ENCODE results near the gene ATP13A3. TPM values are rescaled to one million over a fixed set of nuclear protein-coding genes. Genes with fewer than 3 reads are reported as not detected.

The ATP13A3 gene
- total and polyA plus RNA-seq, 2 donors (not counting 1 experiment from before 2014, with no cell fraction given): 222 to 285 TPM

- TF ChIP-seq EZH2 (IDR thresholded peaks at IDR 0.05; ENCODE audit: low read length, missing control alignments) (no peak), CTCF (conservative IDR thresholded peaks at IDR 0.05 in 1 of 2, IDR thresholded peaks at IDR 0.05 in 1 of 2; ENCODE audit: low read depth in 1 of 2, low read length in 2 of 2) (no peak)
- Histone ChIP-seq H3K9me3 (ENCODE audit: control insufficient read depth, insufficient read depth, low read depth, low read length) (no peaks in the 10 kb centered on the region), H3K4me2 (ENCODE audit: extremely low read depth, insufficient read depth, low read length) (peak within 1 kb of the TSS; percentile 64), H3K9ac (ENCODE audit: insufficient read depth, low read length) (no peak within 1 kb of the TSS), H4K20me1 (ENCODE audit: control insufficient read depth, extremely low read depth, insufficient read depth, low read length) (no peaks in the 10 kb centered on the region), H3K27ac (ENCODE audit: insufficient read depth, low read length) (no peak within 1 kb of the TSS), H3K4me3 (replicated peaks in 1 of 4; ENCODE audit: control extremely low read depth in 1 of 4, insufficient read depth in 1 of 4, low read depth in 3 of 4, low read length in 4 of 4) (no peak within 1 kb of the TSS), H2AFZ (ENCODE audit: low read length) (no peak within 1 kb of the TSS), H3K36me3 (ENCODE audit: control insufficient read depth, insufficient read depth, low read length) (no peaks in the 10 kb centered on the region), H3K4me1 (ENCODE audit: control insufficient read depth, extremely low read depth, insufficient read depth, low read length) (peaks cover 20% of the 10 kb centered on the region), H3K27me3 (ENCODE audit: control insufficient read depth, insufficient read depth, low read length) (peaks cover 4% of the 10 kb centered on the region), H3K79me2 (ENCODE audit: control insufficient read depth, insufficient read depth, low read length) (no peaks in the 10 kb centered on the region)
- peak; percentile 33 to 78 for DNase-seq (ENCODE audit: low read depth in 2 of 2)
These were observed 117.1 kb downstream of the ATP13A3 start, which contains the start of gene LRRC15 for GRCh38 chr3:194369522-194370279. Gene LRRC15, minus strand, starts transcription at chr3:194369743. Its CDS starts 8,700 bp downstream, at chr3:194361043.

- Histone ChIP-seq H3K36me3 (ENCODE audit: control insufficient read depth, insufficient read depth, low read length) (no peaks in the 10 kb centered on the region), H3K27me3 (ENCODE audit: control insufficient read depth, insufficient read depth, low read length) (peaks cover 4% of the 10 kb centered on the region), H3K79me2 (ENCODE audit: control insufficient read depth, insufficient read depth, low read length) (no peaks in the 10 kb centered on the region), H3K9ac (ENCODE audit: insufficient read depth, low read length) (no peak overlapping the region), H3K27ac (ENCODE audit: insufficient read depth, low read length) (no peak overlapping the region), H4K20me1 (ENCODE audit: control insufficient read depth, extremely low read depth, insufficient read depth, low read length) (no peaks in the 10 kb centered on the region), H3K4me3 (replicated peaks in 1 of 4; ENCODE audit: control extremely low read depth in 1 of 4, insufficient read depth in 1 of 4, low read depth in 3 of 4, low read length in 4 of 4) (no peak overlapping the region), H3K9me3 (ENCODE audit: control insufficient read depth, insufficient read depth, low read depth, low read length) (no peaks in the 10 kb centered on the region), H3K4me2 (ENCODE audit: extremely low read depth, insufficient read depth, low read length) (peak overlapping the region; percentile 4), H2AFZ (ENCODE audit: low read length) (no peak overlapping the region), H3K4me1 (ENCODE audit: control insufficient read depth, extremely low read depth, insufficient read depth, low read length) (peaks cover 23% of the 10 kb centered on the region)
- DNase-seq (ENCODE audit: low read depth in 2 of 2): no peak
- TF ChIP-seq EZH2 (IDR thresholded peaks at IDR 0.05; ENCODE audit: low read length, missing control alignments) (no peak), CTCF (conservative IDR thresholded peaks at IDR 0.05 in 1 of 2, IDR thresholded peaks at IDR 0.05 in 1 of 2; ENCODE audit: low read depth in 1 of 2, low read length in 2 of 2) (no peak)
These were observed 117.9 kb downstream of the ATP13A3 start for GRCh38 chr3:194368918-194369317.

GRCh38 chr3:194367992-194368841 lies 118.6 kb downstream of the ATP13A3 start:
- H3K9ac ChIP-seq (ENCODE audit: insufficient read depth, low read length): no peak overlapping the region
- no peaks in the 10 kb centered on the region for H4K20me1 ChIP-seq (ENCODE audit: control insufficient read depth, extremely low read depth, insufficient read depth, low read length)
- no peak overlapping the region for H2AFZ ChIP-seq (ENCODE audit: low read length)
- DNase-seq (ENCODE audit: low read depth in 2 of 2): peak; percentile 57 to 58
- H3K4me1 ChIP-seq (ENCODE audit: control insufficient read depth, extremely low read depth, insufficient read depth, low read length): peaks cover 23% of the 10 kb centered on the region
- H3K36me3 ChIP-seq (ENCODE audit: control insufficient read depth, insufficient read depth, low read length): no peaks in the 10 kb centered on the region
- no peak overlapping the region for H3K4me3 ChIP-seq (replicated peaks in 1 of 4; ENCODE audit: control extremely low read depth in 1 of 4, insufficient read depth in 1 of 4, low read depth in 3 of 4, low read length in 4 of 4)
- H3K27me3 ChIP-seq (ENCODE audit: control insufficient read depth, insufficient read depth, low read length): peaks cover 4% of the 10 kb centered on the region
- TF ChIP-seq EZH2 (IDR thresholded peaks at IDR 0.05; ENCODE audit: low read length, missing control alignments) (no peak), CTCF (conservative IDR thresholded peaks at IDR 0.05 in 1 of 2, IDR thresholded peaks at IDR 0.05 in 1 of 2; ENCODE audit: low read depth in 1 of 2, low read length in 2 of 2) (no peak)
- no peak overlapping the region for H3K27ac ChIP-seq (ENCODE audit: insufficient read depth, low read length)
- no peaks in the 10 kb centered on the region for H3K9me3 ChIP-seq (ENCODE audit: control insufficient read depth, insufficient read depth, low read depth, low read length)
- no peaks in the 10 kb centered on the region for H3K79me2 ChIP-seq (ENCODE audit: control insufficient read depth, insufficient read depth, low read length)
- peak overlapping the region; percentile 4 for H3K4me2 ChIP-seq (ENCODE audit: extremely low read depth, insufficient read depth, low read length)
